ENCODE data around the gene JARID2. TPM values are rescaled to one million over a fixed set of nuclear protein-coding genes. Genes with fewer than 3 reads are reported as not detected.

Gene JARID2
- polyA plus RNA-seq, 1 of the 3 experiments (the other 2 are of a cell fraction), result 3.4 TPM

DNA sequence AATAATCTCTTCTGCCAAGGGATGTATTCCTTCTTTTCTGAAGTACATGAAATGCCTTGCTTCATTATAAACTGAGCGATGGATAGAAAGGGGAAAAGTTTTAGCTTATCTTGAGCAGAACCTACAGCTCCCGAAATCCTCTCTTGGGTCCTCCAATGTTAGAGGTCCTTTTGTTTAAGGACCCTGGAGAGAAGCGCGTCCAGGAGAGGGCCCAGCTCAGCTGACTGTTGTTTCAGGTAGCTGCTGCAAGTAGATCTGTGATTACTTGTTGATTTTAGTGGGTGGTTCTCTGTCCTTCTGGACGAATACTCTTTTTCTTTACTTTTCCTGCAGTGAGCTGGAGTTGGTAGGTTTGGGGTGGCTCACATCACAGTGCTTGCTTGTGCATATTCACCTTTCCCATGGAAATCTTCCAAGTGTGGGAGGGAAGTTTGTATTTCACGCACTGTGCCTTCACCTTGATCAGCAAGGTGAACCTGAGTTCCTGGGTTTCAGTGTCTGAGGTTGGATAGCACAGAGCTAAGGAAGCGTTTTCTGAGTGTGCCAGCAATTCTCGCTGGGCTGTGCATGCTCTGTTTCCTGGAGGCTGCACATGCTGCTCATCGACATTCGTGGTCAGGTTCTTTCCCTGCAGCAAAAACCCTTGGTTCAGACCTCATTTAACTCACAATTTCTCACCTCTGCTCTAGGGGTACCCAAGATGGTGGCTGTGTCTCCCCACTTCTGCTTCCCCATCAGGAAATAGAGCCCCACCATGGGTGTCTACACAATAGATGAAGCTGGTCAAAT is 176.3 kb downstream of the JARID2 start:
- Histone ChIP-seq H3K9me2 (no peaks in the 10 kb centered on the region), H3K4me2 (no peak overlapping the region), H3K9ac (no peak overlapping the region), H3K27ac (ENCODE audit: low read depth in 2 of 2, low read length in 1 of 2) (no peak overlapping the region), H3K27me3 (ENCODE audit: insufficient read depth) (no peaks in the 10 kb centered on the region), H3F3A (replicated peaks; ENCODE audit: insufficient read depth) (peaks cover 6% of the 10 kb centered on the region), H3K9me3 (peaks cover 11% of the 10 kb centered on the region), H3K4me1 (ENCODE audit: control insufficient read depth in 1 of 2, insufficient read depth in 2 of 2, low read depth in 1 of 2, low read length in 1 of 2) (no peaks in the 10 kb centered on the region), H3K79me2 (ENCODE audit: insufficient read depth) (no peaks in the 10 kb centered on the region), H3K4me3 (ENCODE audit: low read depth in 2 of 2, low read length in 1 of 2) (no peak overlapping the region), H3K36me3 (replicated peaks in 1 of 2; ENCODE audit: control insufficient read depth in 1 of 2, insufficient read depth in 2 of 2, low read length in 1 of 2) (peaks cover 0 to 5% of the 10 kb centered on the region in 2 experiments), H2AFZ (ENCODE audit: low read depth) (no peak overlapping the region), H4K20me1 (ENCODE audit: insufficient read depth) (no peaks in the 10 kb centered on the region)
- CTCF ChIA-PET, result interaction anchor here (1.2 to 2.9 kb wide), 4 partner anchors 9 to 31 kb away, joined by 3 to 10 read pairs (median 8); no protein-coding TSS in a partner anchor
- 94% methylated on average over 10 of the region's 10 CpGs for WGBS (ENCODE audit: low lambda C conversion rate)
- TF ChIP-seq FOXJ3 (CRISPR knock-in tag; IDR thresholded peaks at IDR 0.05), result no peak
- TF ChIP-seq, protein P1, sequence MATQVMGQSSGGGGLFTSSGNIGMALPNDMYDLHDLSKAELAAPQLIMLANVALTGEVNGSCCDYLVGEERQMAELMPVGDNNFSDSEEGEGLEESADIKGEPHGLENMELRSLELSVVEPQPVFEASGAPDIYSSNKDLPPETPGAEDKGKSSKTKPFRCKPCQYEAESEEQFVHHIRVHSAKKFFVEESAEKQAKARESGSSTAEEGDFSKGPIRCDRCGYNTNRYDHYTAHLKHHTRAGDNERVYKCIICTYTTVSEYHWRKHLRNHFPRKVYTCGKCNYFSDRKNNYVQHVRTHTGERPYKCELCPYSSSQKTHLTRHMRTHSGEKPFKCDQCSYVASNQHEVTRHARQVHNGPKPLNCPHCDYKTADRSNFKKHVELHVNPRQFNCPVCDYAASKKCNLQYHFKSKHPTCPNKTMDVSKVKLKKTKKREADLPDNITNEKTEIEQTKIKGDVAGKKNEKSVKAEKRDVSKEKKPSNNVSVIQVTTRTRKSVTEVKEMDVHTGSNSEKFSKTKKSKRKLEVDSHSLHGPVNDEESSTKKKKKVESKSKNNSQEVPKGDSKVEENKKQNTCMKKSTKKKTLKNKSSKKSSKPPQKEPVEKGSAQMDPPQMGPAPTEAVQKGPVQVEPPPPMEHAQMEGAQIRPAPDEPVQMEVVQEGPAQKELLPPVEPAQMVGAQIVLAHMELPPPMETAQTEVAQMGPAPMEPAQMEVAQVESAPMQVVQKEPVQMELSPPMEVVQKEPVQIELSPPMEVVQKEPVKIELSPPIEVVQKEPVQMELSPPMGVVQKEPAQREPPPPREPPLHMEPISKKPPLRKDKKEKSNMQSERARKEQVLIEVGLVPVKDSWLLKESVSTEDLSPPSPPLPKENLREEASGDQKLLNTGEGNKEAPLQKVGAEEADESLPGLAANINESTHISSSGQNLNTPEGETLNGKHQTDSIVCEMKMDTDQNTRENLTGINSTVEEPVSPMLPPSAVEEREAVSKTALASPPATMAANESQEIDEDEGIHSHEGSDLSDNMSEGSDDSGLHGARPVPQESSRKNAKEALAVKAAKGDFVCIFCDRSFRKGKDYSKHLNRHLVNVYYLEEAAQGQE (IDR thresholded peaks at IDR 0.05; ENCODE audit: low read depth, low read length), result no peak
- TF ChIP-seq JUND (IDR thresholded peaks at IDR 0.05), result no peak
- no peak for TF ChIP-seq GABPA (IDR thresholded peaks at IDR 0.05; ENCODE audit: low read depth)
- TF ChIP-seq TEAD4 (IDR thresholded peaks at IDR 0.05; ENCODE audit: borderline replicate concordance, insufficient read depth), result no peak
- POLR2A ChIA-PET, result no interaction called here
- no peak for DNase-seq

DNA sequence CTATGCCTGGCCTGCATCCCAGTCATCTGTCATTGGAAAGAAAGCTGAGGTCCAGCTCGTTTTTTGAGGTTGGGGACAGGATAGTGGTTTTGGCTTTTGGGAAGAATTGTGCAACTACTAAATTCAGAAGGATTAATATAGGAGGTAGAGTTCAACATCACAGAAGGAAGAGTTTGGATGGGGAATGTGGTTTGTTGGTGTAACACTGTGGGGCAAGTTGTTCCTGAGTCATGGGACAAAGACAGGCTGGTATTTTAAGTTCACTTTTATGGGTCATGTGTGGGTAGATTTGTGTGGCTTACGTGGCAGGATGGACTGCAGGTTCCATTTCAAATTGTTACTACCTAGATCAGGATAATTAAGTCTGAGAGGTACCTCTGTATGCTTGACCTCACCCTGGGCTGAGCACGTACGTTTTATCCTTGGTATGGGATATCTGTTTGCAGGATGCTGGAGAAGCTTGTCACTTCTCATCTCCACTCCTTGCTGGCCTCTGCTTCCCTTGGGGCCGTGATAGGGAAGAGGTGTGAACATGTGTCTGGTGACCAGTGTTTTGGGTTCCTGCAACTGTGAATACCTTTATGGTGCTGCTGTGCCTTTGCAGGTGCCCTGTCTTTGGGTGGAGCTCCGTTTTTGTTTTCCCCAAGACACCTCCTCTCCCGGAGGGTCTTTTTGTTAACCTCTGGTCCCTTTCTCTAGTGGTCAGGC is 177.6 kb downstream of the JARID2 start:
- no peak for TF ChIP-seq TEAD4 (IDR thresholded peaks at IDR 0.05; ENCODE audit: borderline replicate concordance, insufficient read depth)
- no peak for TF ChIP-seq NFIC (IDR thresholded peaks at IDR 0.05; ENCODE audit: borderline replicate concordance)
- TF ChIP-seq, protein P2, sequence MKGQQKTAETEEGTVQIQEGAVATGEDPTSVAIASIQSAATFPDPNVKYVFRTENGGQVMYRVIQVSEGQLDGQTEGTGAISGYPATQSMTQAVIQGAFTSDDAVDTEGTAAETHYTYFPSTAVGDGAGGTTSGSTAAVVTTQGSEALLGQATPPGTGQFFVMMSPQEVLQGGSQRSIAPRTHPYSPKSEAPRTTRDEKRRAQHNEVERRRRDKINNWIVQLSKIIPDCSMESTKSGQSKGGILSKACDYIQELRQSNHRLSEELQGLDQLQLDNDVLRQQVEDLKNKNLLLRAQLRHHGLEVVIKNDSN (IDR thresholded peaks at IDR 0.05; ENCODE audit: borderline replicate concordance, low read depth), result no peak
- TF ChIP-seq, protein P3, sequence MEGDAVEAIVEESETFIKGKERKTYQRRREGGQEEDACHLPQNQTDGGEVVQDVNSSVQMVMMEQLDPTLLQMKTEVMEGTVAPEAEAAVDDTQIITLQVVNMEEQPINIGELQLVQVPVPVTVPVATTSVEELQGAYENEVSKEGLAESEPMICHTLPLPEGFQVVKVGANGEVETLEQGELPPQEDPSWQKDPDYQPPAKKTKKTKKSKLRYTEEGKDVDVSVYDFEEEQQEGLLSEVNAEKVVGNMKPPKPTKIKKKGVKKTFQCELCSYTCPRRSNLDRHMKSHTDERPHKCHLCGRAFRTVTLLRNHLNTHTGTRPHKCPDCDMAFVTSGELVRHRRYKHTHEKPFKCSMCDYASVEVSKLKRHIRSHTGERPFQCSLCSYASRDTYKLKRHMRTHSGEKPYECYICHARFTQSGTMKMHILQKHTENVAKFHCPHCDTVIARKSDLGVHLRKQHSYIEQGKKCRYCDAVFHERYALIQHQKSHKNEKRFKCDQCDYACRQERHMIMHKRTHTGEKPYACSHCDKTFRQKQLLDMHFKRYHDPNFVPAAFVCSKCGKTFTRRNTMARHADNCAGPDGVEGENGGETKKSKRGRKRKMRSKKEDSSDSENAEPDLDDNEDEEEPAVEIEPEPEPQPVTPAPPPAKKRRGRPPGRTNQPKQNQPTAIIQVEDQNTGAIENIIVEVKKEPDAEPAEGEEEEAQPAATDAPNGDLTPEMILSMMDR (IDR thresholded peaks at IDR 0.05), result no peak
- no peak for TF ChIP-seq MEF2A (IDR thresholded peaks at IDR 0.05; ENCODE audit: borderline replicate concordance, low read depth)
- TF ChIP-seq RAD21 (IDR thresholded peaks at IDR 0.05; ENCODE audit: low read length), result no peak
- no peak for TF ChIP-seq FOXJ3 (CRISPR knock-in tag; IDR thresholded peaks at IDR 0.05)
- TF ChIP-seq, protein P4, sequence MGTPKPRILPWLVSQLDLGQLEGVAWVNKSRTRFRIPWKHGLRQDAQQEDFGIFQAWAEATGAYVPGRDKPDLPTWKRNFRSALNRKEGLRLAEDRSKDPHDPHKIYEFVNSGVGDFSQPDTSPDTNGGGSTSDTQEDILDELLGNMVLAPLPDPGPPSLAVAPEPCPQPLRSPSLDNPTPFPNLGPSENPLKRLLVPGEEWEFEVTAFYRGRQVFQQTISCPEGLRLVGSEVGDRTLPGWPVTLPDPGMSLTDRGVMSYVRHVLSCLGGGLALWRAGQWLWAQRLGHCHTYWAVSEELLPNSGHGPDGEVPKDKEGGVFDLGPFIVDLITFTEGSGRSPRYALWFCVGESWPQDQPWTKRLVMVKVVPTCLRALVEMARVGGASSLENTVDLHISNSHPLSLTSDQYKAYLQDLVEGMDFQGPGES (IDR thresholded peaks at IDR 0.05; ENCODE audit: low read depth, low read length), result no peak
- no peak for TF ChIP-seq CHD2 (IDR thresholded peaks at IDR 0.05; ENCODE audit: low read length, partially characterized antibody)
- TF ChIP-seq RCOR1 (IDR thresholded peaks at IDR 0.05; ENCODE audit: low read length), result no peak
- no peak for TF ChIP-seq SMC3 (IDR thresholded peaks at IDR 0.05; ENCODE audit: low read depth, low read length)
- Histone ChIP-seq H3K9me2 (no peaks in the 10 kb centered on the region), H3K27ac (ENCODE audit: low read depth in 2 of 2, low read length in 1 of 2) (no peak overlapping the region), H3K9me3 (peaks cover 11% of the 10 kb centered on the region), H3K4me3 (ENCODE audit: low read depth in 2 of 2, low read length in 1 of 2) (no peak overlapping the region), H3K9ac (no peak overlapping the region), H3K79me2 (ENCODE audit: insufficient read depth) (no peaks in the 10 kb centered on the region), H3F3A (replicated peaks; ENCODE audit: insufficient read depth) (peaks cover 6% of the 10 kb centered on the region), H4K20me1 (ENCODE audit: insufficient read depth) (no peaks in the 10 kb centered on the region), H3K4me2 (no peak overlapping the region), H3K27me3 (ENCODE audit: insufficient read depth) (no peaks in the 10 kb centered on the region), H2AFZ (ENCODE audit: low read depth) (no peak overlapping the region), H3K4me1 (ENCODE audit: control insufficient read depth in 1 of 2, insufficient read depth in 2 of 2, low read depth in 1 of 2, low read length in 1 of 2) (no peaks in the 10 kb centered on the region), H3K36me3 (replicated peaks in 1 of 2; ENCODE audit: control insufficient read depth in 1 of 2, insufficient read depth in 2 of 2, low read length in 1 of 2) (peaks cover 0 to 5% of the 10 kb centered on the region in 2 experiments)
- DNase-seq, result no peak
- POLR2A ChIA-PET, result no interaction called here
- 90% methylated on average over 6 of the region's 7 CpGs for WGBS (ENCODE audit: low lambda C conversion rate)
- CTCF ChIA-PET, result interaction anchor here (1.3 to 2.9 kb wide), 3 partner anchors 10 to 32 kb away, joined by 5 to 10 read pairs (median 10); no protein-coding TSS in a partner anchor

All from SK-N-SH (cell line).